Colonic mucosa (tissue), 4 donors: ENCODE results near the gene CABP1. TPM values are rescaled to one million over a fixed set of nuclear protein-coding genes. Genes with fewer than 3 reads are reported as not detected.

ENCODE experiments used
- DNase-seq: peaks from one replicate; pipeline ENCODE4 v3.0.0-alpha.2; 2020
- H3K27ac ChIP-seq: fragments of 200-600 bp; one replicate; pipeline ENCODE4 v1.8.0; 2021
- H3K27me3 ChIP-seq: fragments of 200-600 bp; one replicate; pipeline ENCODE4 v1.8.0; 2021
- H3K36me3 ChIP-seq: fragments of 200-600 bp; one replicate; pipeline ENCODE4 v1.8.0; 2021
- H3K4me1 ChIP-seq: fragments of 200-600 bp; one replicate; pipeline ENCODE4 v1.8.0; 2021; ENCODE audit warnings: mild to moderate bottlenecking
- H3K4me3 ChIP-seq: fragments of 200-600 bp; one replicate; pipeline ENCODE4 v1.8.0; 2021
- H3K9ac ChIP-seq, 2 donors: one replicate each; pipeline ENCODE4 v1.7.0; 2013; ENCODE audit warnings: control low read depth in 2 of 2, low read depth in 2 of 2, low read length in 2 of 2
- H3K9me3 ChIP-seq: fragments of 200-600 bp; one replicate; pipeline ENCODE4 v1.8.0; 2021
- CTCF ChIP-seq: fragments of 200-600 bp; IDR thresholded peaks from one replicate; pipeline ENCODE4 v1.8.0; 2022; ENCODE audit warnings: antibody characterized with exemption, mild to moderate bottlenecking
- intact Hi-C: fragments of 100-400 bp; cut with DNase I; formaldehyde crosslinking; loops from one replicate; pipeline ENCODE4 v1.14.1; 2022
- total RNA-seq, 2 donors: library from RNA; stranded (reverse); fragmentation: NEBNext Ultra II Directional in 1 of 2; extraction: Animal tissue kit (Norgen Biotek cat#: 25700) in 1 of 2; gene quantifications; one replicate each; pipeline ENCODE4 v1.2.1, GENCODE V29; 2021
- donor health status: healthy.
- donor health status: DM: no; HTN: no; CAD: no.
- donor health status: DM: no; HTN: no; CAD: no.

Gene CABP1
- total RNA-seq, 2 donors from 2014 or later: 0.77 to 0.79 TPM

GRCh38 chr12:120684523-120684932 lies 44.1 kb downstream of the CABP1 start:
- no peak overlapping the region for H3K27ac ChIP-seq
- intact Hi-C loops: no loop called here

GRCh38 chr12:120685522-120685921 lies 45.1 kb downstream of the CABP1 start:
- no peak for DNase-seq
- Histone ChIP-seq H3K27me3 (no peaks in the 10 kb centered on the region), H3K4me1 (peaks cover 4% of the 10 kb centered on the region), H3K4me3 (no peak overlapping the region), H3K9ac (no peak overlapping the region), H3K36me3 (no peaks in the 10 kb centered on the region), H3K27ac (peak overlapping the region; percentile 89), H3K9me3 (no peaks in the 10 kb centered on the region)
- intact Hi-C loops: no loop called here
- no peak for TF ChIP-seq CTCF

More at GRCh38 chr12:120684523-120684932, 44.1 kb downstream of the CABP1 start:
- H3K9ac ChIP-seq: no peak overlapping the region
- no peaks in the 10 kb centered on the region for H3K27me3 ChIP-seq
- TF ChIP-seq CTCF: no peak
- H3K36me3 ChIP-seq: no peaks in the 10 kb centered on the region
- no peak for DNase-seq
- no peaks in the 10 kb centered on the region for H3K9me3 ChIP-seq
- H3K4me3 ChIP-seq: no peak overlapping the region
- H3K4me1 ChIP-seq: peaks cover under 1% of the 10 kb centered on the region

DNA sequence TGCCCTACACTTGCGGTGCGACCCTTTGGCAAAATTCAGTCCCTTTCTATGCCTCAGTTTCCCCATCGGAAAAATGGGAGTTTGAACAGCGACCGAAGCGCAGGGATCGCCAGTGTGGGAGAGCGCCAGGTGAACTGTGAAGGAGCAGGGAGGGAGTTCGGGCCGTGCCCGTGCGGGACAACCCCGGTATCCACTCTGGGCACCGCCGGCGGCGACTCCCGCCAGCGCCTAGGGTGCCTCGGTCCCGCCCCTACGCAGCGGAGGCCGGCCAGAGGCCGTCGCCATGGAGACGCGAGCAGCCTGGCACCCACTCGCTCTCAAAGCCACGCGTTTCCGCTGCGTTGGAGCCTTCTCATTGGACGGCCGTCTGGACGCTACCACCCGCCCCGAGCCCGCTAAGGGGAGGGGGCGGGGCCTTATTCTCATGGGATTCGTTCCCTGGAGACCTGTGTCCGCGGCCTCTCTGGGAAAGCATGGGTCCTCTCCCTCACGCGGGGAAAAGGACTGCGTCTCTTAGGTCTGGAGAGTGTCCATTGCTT lies 45.8 kb downstream of the CABP1 start:
- H3K9ac ChIP-seq: peak overlapping the region; percentile 72 to 88
- H3K27ac ChIP-seq: peak overlapping the region; percentile 89
- TF ChIP-seq CTCF: no peak
- no peaks in the 10 kb centered on the region for H3K27me3 ChIP-seq
- H3K9me3 ChIP-seq: no peaks in the 10 kb centered on the region
- H3K4me3 ChIP-seq: peak overlapping the region; percentile 94
- no peaks in the 10 kb centered on the region for H3K36me3 ChIP-seq
- peak; percentile 98 for DNase-seq
- intact Hi-C loops: no loop called here
- H3K4me1 ChIP-seq: peaks cover 4% of the 10 kb centered on the region

- no peak for TF ChIP-seq CTCF
- Histone ChIP-seq H3K27me3 (no peaks in the 10 kb centered on the region), H3K9ac (peak within 1 kb of the TSS; percentile 87 to 88), H3K9me3 (no peaks in the 10 kb centered on the region), H3K4me3 (peak within 1 kb of the TSS; percentile 94), H3K27ac (peak within 1 kb of the TSS; percentile 89), H3K36me3 (no peaks in the 10 kb centered on the region), H3K4me1 (peaks cover 8% of the 10 kb centered on the region)
- DNase-seq: peak; percentile 98
- intact Hi-C loops: no loop called here
Measured at GRCh38 chr12:120686690-120687577, 46.5 kb downstream of the CABP1 start, which contains the start of gene MLEC. MLEC (plus strand) TSS chr12:120687149; CDS start chr12:120687297, 148 bp downstream.

DNA sequence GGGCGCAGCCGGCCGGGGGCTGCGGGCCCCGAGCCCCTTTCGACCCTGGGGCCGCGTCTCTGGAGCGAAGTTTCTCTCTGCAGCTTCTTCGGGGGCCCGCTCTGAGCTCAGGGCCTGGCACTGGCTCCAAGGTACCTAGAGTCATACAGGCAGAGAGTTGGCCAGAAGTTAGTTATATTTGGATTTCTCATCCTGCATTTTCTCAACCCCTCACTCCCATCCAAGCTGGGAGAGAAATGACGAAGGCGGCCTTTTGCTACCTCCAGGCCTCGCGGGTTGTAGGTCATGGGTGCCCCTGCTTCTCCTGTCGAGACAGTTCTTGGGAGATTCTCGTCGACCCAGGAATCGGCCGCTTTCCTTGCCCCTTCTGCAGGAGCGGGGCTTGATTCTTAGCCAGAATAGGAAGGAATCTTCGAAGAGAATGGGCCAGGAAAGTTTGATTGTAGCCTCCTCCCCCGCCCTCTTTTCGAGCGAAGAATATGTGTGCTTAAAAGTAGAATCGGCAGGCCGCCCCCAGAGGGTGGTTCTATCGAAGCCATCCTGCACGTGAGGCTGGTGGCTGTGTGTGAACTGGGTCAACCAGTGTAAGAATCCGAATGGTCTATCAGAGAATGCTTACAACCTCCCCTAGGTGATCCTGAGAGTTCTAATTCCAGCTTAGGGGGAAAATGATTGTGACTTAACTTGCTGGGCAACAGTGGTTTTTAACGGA lies 47.3 kb downstream of the CABP1 start:
- H3K4me3 ChIP-seq: peak overlapping the region; percentile 94
- no peaks in the 10 kb centered on the region for H3K9me3 ChIP-seq
- peak overlapping the region; percentile 80 to 87 for H3K9ac ChIP-seq
- DNase-seq: peak; percentile 63
- no peak for TF ChIP-seq CTCF
- peak overlapping the region; percentile 89 for H3K27ac ChIP-seq
- H3K36me3 ChIP-seq: no peaks in the 10 kb centered on the region
- no peaks in the 10 kb centered on the region for H3K27me3 ChIP-seq
- H3K4me1 ChIP-seq: peaks cover 16% of the 10 kb centered on the region
- intact Hi-C loops: no loop called here
